ENCODE measurements around the gene PSORS1C2. TPM values are rescaled to one million over a fixed set of nuclear protein-coding genes. Genes with fewer than 3 reads are reported as not detected.

PSORS1C2 gene
- total and polyA plus RNA-seq, 2 experiments from 2014 or later = not detected

GRCh38 chr6:31156641-31157040, 17.8 kb upstream of the PSORS1C2 start:
- no peak overlapping the region for H3K27ac ChIP-seq
- no peak for DNase-seq (ENCODE audit: low spot score)
- no peak overlapping the region for H3K4me3 ChIP-seq
- no peaks in the 10 kb centered on the region for H4K20me1 ChIP-seq (ENCODE audit: insufficient read depth, poor library complexity, severe bottlenecking)
- no peaks in the 10 kb centered on the region for H3K36me3 ChIP-seq (replicated peaks; ENCODE audit: insufficient read depth, low read depth)
- H2AFZ ChIP-seq = no peak overlapping the region
- H3K4me2 ChIP-seq = no peak overlapping the region
- no peaks in the 10 kb centered on the region for H3K9me3 ChIP-seq (ENCODE audit: low read depth)
- H3K79me2 ChIP-seq = no peaks in the 10 kb centered on the region
- H3K27me3 ChIP-seq = no peaks in the 10 kb centered on the region
- peaks cover 5% of the 10 kb centered on the region for H3K4me1 ChIP-seq (ENCODE audit: insufficient read depth)
- WGBS (ENCODE audit: low lambda C conversion rate, missing lambda C conversion rate) = 94% methylated on average over 7 of the region's 7 CpGs
- TF ChIP-seq EZH2phosphoT487 (IDR thresholded peaks at IDR 0.05; ENCODE audit: low read depth, severe bottlenecking, unreplicated experiment) (no peak), EZH2 (IDR thresholded peaks at IDR 0.05; ENCODE audit: borderline replicate concordance) (no peak), CTCF (IDR thresholded peaks at IDR 0.05; ENCODE audit: poor library complexity) (no peak)
- no peaks in the 10 kb centered on the region for H3K9me2 ChIP-seq (replicated peaks; ENCODE audit: insufficient read depth)

- no peaks in the 10 kb centered on the region for H3K79me2 ChIP-seq
- 98% methylated on average over 15 of the region's 15 CpGs for WGBS (ENCODE audit: low lambda C conversion rate, missing lambda C conversion rate)
Observed at GRCh38 chr6:31154436-31154835, 15.6 kb upstream of the PSORS1C2 start.

GRCh38 chr6:31152781-31153180, 13.9 kb upstream of the PSORS1C2 start:
- TF ChIP-seq EZH2phosphoT487 (IDR thresholded peaks at IDR 0.05; ENCODE audit: low read depth, severe bottlenecking, unreplicated experiment) (no peak), CTCF (IDR thresholded peaks at IDR 0.05; ENCODE audit: poor library complexity) (no peak), EZH2 (IDR thresholded peaks at IDR 0.05; ENCODE audit: borderline replicate concordance) (no peak)
- H3K4me2 ChIP-seq = no peak overlapping the region
- WGBS (ENCODE audit: low lambda C conversion rate, missing lambda C conversion rate) = 89% methylated on average over 7 of the region's 7 CpGs
- H3K36me3 ChIP-seq (replicated peaks; ENCODE audit: insufficient read depth, low read depth) = no peaks in the 10 kb centered on the region
- no peaks in the 10 kb centered on the region for H4K20me1 ChIP-seq (ENCODE audit: insufficient read depth, poor library complexity, severe bottlenecking)
- H3K4me3 ChIP-seq = no peak overlapping the region
- no peaks in the 10 kb centered on the region for H3K27me3 ChIP-seq
- no peak overlapping the region for H3K27ac ChIP-seq
- no peaks in the 10 kb centered on the region for H3K4me1 ChIP-seq (ENCODE audit: insufficient read depth)
- H3K79me2 ChIP-seq = no peaks in the 10 kb centered on the region
- no peak overlapping the region for H2AFZ ChIP-seq
- DNase-seq (ENCODE audit: low spot score) = no peak
- H3K9me3 ChIP-seq (ENCODE audit: low read depth) = no peaks in the 10 kb centered on the region
- H3K9me2 ChIP-seq (replicated peaks; ENCODE audit: insufficient read depth) = no peaks in the 10 kb centered on the region

More at GRCh38 chr6:31154436-31154835, 15.6 kb upstream of the PSORS1C2 start:
- no peak for DNase-seq (ENCODE audit: low spot score)
- no peak overlapping the region for H2AFZ ChIP-seq
- H3K27ac ChIP-seq = no peak overlapping the region
- no peaks in the 10 kb centered on the region for H3K36me3 ChIP-seq (replicated peaks; ENCODE audit: insufficient read depth, low read depth)
- no peaks in the 10 kb centered on the region for H3K9me2 ChIP-seq (replicated peaks; ENCODE audit: insufficient read depth)
- no peaks in the 10 kb centered on the region for H3K9me3 ChIP-seq (ENCODE audit: low read depth)
- no peak overlapping the region for H3K4me2 ChIP-seq
- H4K20me1 ChIP-seq (ENCODE audit: insufficient read depth, poor library complexity, severe bottlenecking) = no peaks in the 10 kb centered on the region
- TF ChIP-seq CTCF (IDR thresholded peaks at IDR 0.05; ENCODE audit: poor library complexity) (no peak), EZH2phosphoT487 (IDR thresholded peaks at IDR 0.05; ENCODE audit: low read depth, severe bottlenecking, unreplicated experiment) (no peak), EZH2 (IDR thresholded peaks at IDR 0.05; ENCODE audit: borderline replicate concordance) (no peak)
- peaks cover 5% of the 10 kb centered on the region for H3K4me1 ChIP-seq (ENCODE audit: insufficient read depth)
- H3K27me3 ChIP-seq = no peaks in the 10 kb centered on the region
- H3K4me3 ChIP-seq = no peak overlapping the region

Data from hepatocyte (in vitro differentiated cells).